ENCODE data around the gene TNIK.

The TNIK gene

DNA sequence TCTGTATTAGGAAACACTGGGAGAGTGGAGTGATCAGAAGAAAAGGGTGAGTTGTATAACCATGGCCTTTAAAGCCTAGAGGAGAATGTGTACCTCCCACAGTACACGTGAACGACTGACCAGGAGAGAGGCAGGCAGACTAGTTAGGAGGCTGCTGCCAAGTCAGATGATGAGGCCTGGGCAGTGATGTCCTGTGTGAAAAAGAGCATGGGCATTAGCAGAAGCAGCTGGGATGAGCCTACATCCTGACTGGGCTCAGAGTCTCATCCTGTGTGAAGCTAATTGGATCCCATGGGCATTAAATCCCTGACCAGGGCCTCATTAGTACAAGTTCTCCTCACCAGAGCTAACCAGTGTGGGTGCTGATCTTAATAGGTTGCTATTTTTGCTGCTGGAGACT lies 344.5 kb downstream of the TNIK start:
- in situ Hi-C loops (cut with MboI; ENCODE audit: low sequenced_read_pairs): no loop called here

DNA sequence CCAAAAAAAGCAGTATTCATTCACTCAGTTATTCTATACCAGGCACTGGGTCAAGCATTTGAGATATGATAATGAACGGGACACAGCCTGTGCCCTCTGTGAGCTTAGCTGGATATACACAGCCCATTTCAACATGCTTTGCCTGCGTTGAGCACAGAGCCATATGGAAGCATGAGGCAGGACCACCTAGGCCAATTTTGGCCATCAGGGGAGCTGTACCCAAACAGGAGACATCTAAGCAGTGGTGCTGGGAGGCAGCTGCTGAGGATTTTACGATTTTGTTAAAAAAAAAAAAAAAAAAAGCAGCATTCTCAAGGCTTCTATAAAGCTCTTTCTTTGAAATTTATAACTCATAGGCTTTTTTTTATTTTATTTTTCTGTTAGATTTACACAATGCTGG lies 346.5 kb downstream of the TNIK start:
- in situ Hi-C loops (cut with MboI; ENCODE audit: low sequenced_read_pairs): no loop called here

DNA sequence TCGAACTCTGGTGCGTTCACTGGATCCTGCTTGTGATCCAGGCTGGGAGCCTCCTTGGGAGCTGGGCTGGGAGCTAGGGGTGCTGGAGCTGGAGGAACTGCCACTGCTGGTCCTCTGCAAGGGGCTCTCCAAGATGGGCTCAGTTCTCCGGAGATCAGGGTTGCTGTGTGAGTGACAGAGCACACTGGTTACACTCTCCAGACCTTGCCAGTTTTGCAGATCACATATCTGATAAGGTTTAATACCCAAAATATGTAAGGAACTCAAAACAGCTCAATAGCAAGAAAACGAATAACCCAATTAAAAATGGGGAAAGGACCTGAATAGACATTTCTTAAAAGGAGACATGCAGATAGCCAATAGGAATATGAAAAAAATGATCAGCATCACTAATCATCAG lies 349.5 kb downstream of the TNIK start:
- in situ Hi-C loops (cut with MboI; ENCODE audit: low sequenced_read_pairs): no loop called here

- in situ Hi-C loops (cut with MboI; ENCODE audit: low sequenced_read_pairs): no loop called here
These were observed 352.1 kb downstream of the TNIK start for GRCh38 chr3:171108066-171108465.

DNA sequence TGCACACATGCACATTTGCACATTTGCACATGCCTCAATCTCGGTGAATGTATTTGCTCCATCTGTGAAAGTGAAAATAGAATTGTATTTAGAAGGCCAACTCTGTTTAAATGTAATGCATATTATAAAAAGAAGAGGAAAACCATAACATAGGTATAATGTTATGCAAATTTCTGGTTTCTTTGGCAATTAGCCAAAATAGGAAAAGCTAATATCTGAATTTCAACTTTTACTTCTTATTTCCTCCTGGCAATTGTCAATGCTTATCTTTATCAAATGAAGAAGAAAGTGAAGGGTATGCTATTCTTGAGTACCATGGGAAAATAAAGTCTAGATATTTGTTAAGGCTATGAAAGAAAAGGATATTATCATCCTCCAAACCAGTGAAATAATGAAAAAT lies 357.0 kb downstream of the TNIK start:
- in situ Hi-C loops (cut with MboI; ENCODE audit: low sequenced_read_pairs): no loop called here

GRCh38 chr3:171101982-171102641 lies 358.1 kb downstream of the TNIK start:
- in situ Hi-C loops (cut with MboI; ENCODE audit: low sequenced_read_pairs): no loop called here

DNA sequence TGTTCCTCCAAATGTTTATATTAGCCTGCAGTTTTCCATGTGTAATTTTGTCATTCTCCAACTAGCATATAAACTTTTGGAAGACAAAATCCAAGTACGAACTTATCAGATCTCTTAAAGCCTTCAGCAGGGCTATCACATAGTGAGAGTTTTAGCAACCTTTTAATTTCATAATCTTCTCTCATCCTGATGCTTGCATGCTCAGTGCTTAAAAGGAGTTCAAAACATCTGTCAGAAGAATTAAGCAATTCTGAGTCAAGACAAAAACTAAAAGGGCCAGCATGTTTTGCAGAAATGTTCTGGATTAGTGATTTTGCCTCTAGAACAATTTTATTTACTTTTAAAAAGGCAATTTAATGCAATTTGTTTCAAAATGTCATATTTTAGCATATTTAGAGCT lies 360.3 kb downstream of the TNIK start:
- in situ Hi-C loops (cut with MboI; ENCODE audit: low sequenced_read_pairs): no loop called here

DNA sequence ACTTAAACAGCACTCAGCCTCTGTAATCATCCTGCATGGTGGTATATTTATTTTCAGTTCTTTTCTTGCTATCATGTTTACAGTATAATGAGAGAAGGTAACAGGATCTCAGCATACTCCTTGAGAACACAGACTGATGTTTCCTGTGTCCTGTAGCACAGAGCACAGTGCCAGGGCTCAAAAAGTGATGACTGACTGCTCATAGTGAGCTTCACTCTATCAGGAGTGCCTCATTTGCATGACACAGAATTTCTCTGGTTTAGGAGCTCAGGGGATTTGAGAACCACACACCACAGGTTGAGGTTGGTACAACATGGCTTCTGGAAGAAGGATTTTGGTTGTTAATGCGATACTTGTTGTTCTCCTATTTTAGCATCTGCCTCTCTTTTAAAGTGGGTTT lies 365.1 kb downstream of the TNIK start:
- in situ Hi-C loops (cut with MboI; ENCODE audit: low sequenced_read_pairs): no loop called here

GRCh38 chr3:171094411-171094810 lies 365.8 kb downstream of the TNIK start:
- in situ Hi-C loops (cut with MboI; ENCODE audit: low sequenced_read_pairs): no loop called here

GRCh38 chr3:171093462-171093861 lies 366.7 kb downstream of the TNIK start:
- in situ Hi-C loops (cut with MboI; ENCODE audit: low sequenced_read_pairs): no loop called here

DNA sequence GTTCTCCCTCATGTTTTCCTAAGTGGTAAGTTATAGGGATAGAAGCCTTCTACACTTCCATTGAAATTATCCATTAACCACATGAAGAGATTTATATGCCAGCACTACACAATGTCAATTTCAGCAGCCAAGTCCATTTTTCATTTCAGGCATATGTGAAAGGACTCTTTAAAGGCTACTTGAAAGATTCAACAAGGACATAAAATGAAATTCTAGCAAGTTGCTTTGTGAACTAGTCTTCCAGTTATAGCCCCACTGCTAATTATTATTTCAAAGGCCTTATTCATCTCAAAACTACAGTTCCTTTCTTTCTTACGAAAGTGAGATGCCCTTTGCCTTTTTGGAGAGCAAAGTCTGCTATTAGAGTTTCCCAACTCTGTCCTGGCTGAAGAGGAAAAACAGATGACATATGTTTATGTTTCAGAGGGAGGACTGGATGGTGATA lies 367.7 kb downstream of the TNIK start:
- in situ Hi-C loops (cut with MboI; ENCODE audit: low sequenced_read_pairs): no loop called here

- in situ Hi-C loops (cut with MboI; ENCODE audit: low sequenced_read_pairs): no loop called here
These were observed 369.9 kb downstream of the TNIK start for GRCh38 chr3:171090321-171090720.

DNA sequence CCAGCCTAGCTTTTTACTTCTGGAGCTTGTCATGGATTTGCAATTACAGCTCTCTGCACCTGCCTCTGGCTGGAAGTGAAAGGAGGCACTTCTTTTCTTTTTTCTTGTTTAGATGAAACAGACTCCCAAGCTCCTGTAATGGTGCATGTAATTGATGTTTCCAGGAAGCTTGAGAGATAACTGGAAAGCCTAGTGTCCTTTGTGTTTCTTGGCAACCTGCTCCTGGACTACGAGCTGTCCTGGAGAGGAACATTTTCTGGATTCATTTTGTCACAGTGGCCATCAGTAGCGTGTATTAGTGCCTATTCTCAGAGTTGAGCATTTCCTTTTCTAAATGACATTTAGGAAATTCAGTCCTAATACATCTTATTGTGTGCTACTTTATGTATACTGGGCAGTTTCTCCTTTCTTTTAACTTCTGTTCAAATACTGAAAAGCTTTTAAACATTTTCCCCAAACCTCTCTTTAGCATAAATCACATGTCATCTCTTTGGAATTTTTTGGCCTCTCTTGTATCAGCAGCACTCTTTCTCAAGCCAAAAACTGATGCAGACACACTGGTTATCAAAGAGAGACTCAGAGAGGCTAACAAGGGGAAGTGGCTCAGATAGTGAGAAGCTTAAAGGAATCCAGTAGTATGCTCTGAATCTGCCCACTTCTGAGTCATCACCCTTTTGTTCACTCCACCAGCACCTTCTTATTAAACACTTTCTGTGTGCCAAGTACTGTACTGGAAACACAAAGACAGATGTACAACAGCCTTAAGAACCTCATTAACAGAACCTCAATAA lies 371.0 kb downstream of the TNIK start:
- in situ Hi-C loops (cut with MboI; ENCODE audit: low sequenced_read_pairs): no loop called here

DNA sequence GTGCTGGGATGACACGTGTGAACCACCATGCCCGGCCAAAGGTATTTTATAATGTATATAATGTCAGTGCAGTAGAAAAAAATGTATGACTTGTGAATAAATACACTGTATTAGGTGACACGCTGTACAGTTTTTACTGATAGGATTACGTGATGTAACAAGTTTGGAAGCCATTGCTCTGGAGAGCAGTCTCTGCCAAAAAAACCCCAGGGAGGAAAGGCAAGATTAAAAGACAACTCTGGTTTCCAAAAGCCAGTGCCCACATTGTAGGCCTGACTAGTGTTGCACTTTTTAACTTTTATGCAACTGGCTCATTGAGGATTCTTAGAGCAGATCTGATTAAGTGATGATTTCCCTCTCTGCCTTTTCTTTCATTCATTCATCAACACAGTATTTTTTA lies 371.7 kb downstream of the TNIK start:
- in situ Hi-C loops (cut with MboI; ENCODE audit: low sequenced_read_pairs): no loop called here

DNA sequence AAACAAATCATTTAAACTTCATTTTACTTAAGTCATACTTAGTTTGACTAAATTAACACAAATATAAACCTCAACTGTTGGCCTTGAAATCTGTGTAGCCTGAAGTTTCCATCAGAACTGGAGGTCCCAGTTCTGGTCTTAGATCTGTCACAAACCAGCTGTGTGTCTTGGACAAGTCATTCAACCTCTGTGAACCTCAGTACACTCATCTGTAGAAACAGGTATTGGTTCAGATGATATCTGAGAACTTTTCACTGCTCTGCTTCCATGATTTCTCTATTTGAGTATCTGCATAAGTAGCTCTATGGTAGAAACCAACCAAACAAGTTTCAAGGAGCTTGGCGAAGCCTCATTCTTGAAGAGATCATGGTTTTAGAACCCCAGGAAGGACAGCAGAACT lies 373.3 kb downstream of the TNIK start:
- in situ Hi-C loops (cut with MboI; ENCODE audit: low sequenced_read_pairs): no loop called here

- in situ Hi-C loops (cut with MboI; ENCODE audit: low sequenced_read_pairs): no loop called here
These were observed 382.9 kb downstream of the TNIK start for GRCh38 chr3:171077261-171077660.

GRCh38 chr3:171072432-171072831 lies 387.8 kb downstream of the TNIK start:
- in situ Hi-C loops (cut with MboI; ENCODE audit: low sequenced_read_pairs): no loop called here

DNA sequence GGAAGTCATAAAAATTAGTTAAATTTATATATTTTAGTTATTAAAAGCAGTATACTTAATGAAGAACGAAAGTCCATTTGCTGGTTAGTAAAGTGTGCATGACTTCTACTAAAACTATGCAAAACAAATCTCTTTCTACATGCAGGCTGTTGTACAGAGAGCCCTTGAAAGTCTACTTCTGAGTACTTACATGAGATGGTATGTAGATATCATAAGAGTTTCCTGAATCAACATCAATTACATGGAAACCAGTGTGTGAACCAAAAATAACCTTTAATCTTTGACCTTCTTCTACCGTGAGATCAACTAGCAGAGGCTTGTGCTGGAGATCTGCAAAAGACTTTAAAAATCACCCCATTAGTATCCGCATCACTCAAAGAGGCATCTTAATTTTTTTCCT lies 391.5 kb downstream of the TNIK start:
- in situ Hi-C loops (cut with MboI; ENCODE audit: low sequenced_read_pairs): no loop called here

DNA sequence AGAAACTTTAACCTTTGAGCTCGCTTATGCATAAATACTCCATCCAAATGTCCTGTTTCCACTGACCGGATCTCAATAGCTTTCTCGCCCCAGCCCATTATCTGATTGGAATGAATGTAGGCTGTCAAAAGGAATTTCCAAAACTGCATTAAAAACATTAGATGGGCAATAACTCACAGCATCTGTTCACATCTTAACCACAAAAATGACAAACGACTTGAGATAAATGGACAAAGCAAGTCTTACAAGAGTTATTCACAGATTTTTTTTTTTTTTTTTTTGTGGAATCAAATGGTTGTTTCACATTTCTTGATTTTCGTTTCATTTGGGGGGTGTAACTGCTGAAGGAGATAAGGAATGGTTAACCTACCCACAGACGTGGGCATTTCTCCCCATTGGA lies 394.0 kb downstream of the TNIK start:
- in situ Hi-C loops (cut with MboI; ENCODE audit: low sequenced_read_pairs): no loop called here

DNA sequence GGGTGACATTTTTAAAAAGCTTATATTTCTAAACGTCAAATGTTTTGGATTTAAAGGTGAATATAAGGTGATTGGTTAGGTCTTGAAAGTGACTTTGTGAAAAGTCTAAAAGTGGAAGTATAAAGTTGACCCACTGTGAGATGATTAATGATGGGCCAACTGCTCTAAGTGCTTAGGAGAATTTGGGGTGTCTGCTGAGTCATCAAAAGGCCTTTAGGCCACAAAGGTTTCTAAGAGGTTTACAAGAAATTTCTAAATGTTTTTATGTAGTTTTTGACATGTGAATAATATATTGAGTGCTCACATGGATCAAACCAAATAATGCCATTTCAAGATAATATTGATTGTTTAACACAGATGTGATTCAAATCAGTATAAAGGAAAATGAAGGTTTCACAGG lies 394.5 kb downstream of the TNIK start:
- in situ Hi-C loops (cut with MboI; ENCODE audit: low sequenced_read_pairs): no loop called here

- in situ Hi-C loops (cut with MboI; ENCODE audit: low sequenced_read_pairs): no loop called here
These were observed 395.7 kb downstream of the TNIK start for GRCh38 chr3:171064461-171064860.

- in situ Hi-C loops (cut with MboI; ENCODE audit: low sequenced_read_pairs): no loop called here
These were observed 398.5 kb downstream of the TNIK start for GRCh38 chr3:171061749-171062148.

- in situ Hi-C loops (cut with MboI; ENCODE audit: low sequenced_read_pairs): no loop called here
These were observed 400.2 kb downstream of the TNIK start for GRCh38 chr3:171059978-171060377.

All from hTERT RPE-1 (cell line).